Left kidney (tissue), 2 donors: ENCODE results near the gene IL13. TPM values are rescaled to one million over a fixed set of nuclear protein-coding genes. Genes with fewer than 3 reads are reported as not detected.
A peak's percentile ranks its signal among the peaks of the same experiment; 100 is the strongest.

ENCODE experiments used
- DNase-seq: peaks from one replicate; pipeline ENCODE4 v3.0.0-alpha.2; 2013
- polyA plus RNA-seq: library from polyadenylated mRNA; unstranded; fragments of 120-200 nt; gene quantifications from one replicate; pipeline ENCODE4 v1.2.1, GENCODE V29; 2013; ENCODE audit not compliant: insufficient read length

Gene IL13
- polyA plus RNA-seq, 1 donor = 0.08 TPM

GRCh38 chr5:132655821-132656773 is 1.9 kb upstream of the IL13 start:
- peak; percentile 11 for DNase-seq

- DNase-seq = no peak
These were observed 1.1 kb upstream of the IL13 start for GRCh38 chr5:132656774-132657355.

DNA sequence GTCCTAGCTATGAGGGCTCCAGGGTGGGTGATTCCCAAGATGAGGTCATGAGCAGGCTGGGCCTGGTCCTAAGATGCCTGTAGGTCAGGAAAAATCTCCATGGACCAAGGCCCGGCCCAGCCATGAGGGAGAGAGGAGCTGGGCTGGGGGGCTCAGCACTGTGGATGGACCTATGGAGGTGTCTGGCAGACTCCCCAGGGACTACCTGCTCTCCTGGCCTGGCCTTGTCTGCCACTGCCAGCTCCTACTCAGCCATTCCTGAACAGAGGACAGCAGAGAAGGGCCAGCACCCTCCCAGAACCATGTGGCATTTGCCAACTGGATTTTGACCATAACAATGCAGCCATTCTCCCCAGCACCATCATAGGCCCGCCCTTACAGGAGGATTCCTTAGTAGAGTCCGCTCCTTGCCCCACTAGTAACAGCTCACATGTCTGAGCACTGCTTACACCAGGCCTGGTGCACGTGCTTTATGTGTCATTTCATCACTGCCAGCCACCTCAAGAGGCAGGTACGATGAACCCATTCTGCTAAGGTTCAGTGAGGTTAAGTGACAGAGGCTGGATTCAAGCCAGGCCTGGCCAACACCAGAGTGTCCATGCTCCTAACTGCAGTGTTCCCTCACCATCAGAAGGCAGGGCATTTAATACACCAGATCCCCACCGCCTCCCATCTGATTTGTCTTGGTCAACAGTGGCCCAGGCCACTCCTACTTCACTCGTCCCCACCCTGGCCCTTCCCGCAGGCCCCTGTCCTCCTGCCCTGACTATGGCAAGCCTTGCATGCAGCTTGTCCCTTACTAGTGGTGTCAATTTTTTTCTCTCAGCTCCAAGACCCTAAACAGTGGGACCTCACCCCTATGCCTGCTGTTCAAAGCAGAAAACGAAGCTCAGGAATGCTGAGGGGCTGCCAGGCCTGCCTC is 669 bp downstream of the IL13 start:
- DNase-seq = no peak

DNA sequence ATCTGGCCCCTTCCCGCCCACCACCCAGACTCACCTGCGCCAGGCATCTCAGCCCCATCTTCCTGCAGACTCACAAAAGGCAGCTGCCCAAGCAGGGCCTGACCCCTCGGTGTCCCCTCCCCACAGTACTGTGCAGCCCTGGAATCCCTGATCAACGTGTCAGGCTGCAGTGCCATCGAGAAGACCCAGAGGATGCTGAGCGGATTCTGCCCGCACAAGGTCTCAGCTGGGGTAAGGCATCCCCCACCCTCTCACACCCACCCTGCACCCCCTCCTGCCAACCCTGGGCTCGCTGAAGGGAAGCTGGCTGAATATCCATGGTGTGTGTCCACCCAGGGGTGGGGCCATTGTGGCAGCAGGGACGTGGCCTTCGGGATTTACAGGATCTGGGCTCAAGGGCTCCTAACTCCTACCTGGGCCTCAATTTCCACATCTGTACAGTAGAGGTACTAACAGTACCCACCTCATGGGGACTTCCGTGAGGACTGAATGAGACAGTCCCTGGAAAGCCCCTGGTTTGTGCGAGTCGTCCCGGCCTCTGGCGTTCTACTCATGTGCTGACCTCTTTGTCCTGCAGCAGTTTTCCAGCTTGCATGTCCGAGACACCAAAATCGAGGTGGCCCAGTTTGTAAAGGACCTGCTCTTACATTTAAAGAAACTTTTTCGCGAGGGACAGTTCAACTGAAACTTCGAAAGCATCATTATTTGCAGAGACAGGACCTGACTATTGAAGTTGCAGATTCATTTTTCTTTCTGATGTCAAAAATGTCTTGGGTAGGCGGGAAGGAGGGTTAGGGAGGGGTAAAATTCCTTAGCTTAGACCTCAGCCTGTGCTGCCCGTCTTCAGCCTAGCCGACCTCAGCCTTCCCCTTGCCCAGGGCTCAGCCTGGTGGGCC is 1.9 kb downstream of the IL13 start:
- no peak for DNase-seq

- DNase-seq = no peak
These were observed 3.4 kb downstream of the IL13 start for GRCh38 chr5:132661231-132662003.

DNA sequence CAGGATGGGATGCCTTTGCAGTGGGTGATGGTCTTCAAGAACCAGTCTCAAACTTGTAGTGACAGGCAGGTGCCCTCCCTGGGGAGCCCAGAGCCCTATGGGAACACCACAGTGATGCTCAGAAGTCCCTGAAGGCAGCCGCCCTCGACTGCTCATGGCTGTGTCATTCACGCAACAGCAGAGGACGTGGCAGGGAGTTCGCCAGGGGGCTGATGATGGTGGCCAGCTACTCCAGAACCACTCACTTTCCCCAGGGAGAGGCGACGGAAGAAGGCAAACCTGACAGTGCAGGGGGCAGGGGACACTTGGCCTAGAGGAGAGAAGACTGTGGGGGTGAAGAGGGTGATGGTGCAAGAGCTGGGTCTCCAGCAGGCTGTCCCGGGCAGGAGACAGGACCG is 4.0 kb downstream of the IL13 start:
- DNase-seq = no peak

DNA sequence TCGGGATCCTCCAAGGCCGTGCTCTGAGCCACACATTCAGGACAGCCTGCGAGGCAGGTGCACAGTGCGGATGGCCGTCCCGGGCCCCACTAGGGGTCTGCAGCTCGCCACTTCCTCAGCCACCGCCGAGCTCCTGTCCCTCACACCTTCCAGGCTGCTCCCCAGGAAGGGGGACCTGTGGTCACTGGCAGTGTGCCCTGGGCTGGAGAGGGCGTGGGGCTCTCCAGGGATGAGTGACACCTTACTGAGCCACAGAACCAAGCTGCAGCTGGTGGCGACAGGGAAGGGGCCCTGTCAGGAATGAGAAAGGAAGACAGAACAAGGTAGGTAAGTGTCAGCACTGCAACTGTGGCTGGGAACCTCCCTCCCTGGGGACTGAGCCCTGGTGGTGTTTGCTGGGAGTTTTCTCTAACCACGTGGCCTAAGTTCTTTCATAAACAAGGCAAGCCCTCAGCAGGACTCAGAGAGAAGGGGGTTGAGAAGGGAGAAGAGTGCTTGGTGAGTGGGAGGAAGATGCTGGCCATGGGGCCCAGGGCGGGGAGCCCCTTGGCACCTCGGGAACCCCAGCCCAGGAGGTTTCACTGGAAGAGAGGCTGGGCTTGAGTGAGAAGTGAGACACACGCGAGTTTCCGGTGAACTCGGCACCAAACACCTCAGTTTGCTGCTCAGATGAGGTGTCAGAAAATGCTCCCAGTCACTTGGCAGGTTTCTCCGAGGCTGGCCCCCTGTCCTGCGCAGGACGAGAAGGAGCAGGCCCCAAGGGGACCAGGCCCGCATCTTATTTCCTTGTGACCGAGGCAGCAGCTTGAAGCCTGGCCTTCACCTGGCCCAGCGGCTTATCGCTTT is 5.2 kb downstream of the IL13 start:
- no peak for DNase-seq

DNA sequence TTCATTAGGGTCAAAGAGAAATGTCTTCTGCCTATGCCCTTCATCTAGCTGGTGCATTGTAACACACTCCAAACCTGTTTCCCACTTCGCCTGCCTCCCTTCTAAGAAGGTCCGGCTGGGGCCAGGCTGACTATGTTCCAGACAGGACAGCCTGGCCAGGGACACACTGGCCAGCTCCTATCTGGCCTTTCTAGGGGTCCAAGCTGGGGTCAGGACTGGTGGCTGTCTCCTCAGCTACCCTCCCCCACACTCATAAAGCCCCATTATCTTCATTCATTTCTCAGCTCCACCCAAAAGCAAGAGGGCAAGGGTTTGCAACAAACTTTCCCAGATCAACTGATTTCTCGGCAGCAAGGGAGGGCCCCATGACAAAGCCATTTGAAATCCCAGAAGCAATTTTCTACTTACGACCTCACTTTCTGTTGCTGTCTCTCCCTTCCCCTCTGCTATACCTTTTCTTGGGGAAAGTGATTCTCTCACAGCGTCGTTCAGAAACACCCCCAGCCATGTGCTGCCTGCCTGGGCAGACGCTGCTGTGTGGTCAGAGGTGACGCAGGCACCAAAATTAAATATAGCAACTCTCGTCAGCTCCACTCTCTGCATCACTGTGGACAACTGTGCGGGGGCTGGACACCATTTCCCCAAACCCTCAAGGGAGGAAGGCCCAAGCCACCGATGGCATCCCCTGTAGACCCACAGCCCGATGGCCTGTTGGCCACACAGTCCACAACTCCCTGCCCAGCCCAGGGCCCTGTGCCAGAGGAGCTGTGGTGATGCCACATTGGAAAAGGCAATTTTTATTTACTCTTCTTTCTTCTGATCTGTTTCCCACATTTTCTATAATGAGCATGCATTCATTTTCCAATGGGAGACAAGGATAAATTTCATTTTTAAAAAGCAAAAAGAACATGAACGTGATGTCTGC is 6.1 kb downstream of the IL13 start:
- DNase-seq = no peak

GRCh38 chr5:132664696-132665209 is 6.8 kb downstream of the IL13 start:
- no peak for DNase-seq

DNA sequence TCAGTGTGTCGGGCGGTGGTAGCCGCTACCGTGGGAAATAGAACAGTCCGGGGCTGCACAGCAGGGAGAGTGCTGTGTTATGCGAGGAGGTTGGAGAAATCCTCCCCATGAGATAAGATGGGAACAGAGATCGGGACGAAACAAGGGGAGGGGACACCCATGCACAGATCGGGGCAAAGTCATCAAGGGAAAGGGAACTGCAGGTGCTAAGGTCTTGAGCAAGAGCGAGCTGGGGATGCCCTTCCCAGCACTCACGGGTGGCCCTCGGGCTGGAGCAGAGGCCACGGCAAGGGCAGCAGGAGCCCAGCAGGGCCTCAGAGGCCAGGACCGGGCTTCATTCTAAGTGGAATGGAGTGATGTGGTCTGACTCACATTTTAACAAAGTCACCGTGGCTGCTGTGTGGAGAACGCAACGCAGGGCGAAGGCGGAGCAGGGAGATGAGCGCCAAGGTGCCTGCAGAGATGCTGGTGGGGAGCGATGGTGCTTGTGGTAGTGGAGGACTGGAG is 7.7 kb downstream of the IL13 start:
- DNase-seq = no peak

- no peak for DNase-seq
These were observed 8.5 kb downstream of the IL13 start for GRCh38 chr5:132666310-132667123.

DNA sequence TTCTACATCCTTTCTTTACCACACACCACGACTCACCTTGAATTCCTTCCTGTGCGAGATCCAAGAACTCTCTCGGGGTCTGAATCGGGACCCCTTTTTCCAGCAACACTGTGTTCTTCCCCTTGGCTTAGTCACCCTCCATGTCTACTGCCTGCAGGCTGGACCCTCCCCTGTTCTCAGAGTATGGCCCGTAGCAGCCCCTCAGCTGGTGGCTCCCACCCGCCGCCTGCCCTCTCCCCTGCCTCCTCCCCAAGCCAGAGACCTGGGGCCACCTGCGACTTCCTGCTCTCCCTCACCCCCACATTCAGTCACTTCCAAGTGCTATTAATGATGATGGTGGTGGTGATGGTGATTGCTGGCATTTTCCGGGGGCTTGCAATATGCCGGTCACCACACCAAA is 9.3 kb downstream of the IL13 start:
- no peak for DNase-seq

- DNase-seq = no peak
These were observed 10.1 kb downstream of the IL13 start for GRCh38 chr5:132667761-132668705.

DNA sequence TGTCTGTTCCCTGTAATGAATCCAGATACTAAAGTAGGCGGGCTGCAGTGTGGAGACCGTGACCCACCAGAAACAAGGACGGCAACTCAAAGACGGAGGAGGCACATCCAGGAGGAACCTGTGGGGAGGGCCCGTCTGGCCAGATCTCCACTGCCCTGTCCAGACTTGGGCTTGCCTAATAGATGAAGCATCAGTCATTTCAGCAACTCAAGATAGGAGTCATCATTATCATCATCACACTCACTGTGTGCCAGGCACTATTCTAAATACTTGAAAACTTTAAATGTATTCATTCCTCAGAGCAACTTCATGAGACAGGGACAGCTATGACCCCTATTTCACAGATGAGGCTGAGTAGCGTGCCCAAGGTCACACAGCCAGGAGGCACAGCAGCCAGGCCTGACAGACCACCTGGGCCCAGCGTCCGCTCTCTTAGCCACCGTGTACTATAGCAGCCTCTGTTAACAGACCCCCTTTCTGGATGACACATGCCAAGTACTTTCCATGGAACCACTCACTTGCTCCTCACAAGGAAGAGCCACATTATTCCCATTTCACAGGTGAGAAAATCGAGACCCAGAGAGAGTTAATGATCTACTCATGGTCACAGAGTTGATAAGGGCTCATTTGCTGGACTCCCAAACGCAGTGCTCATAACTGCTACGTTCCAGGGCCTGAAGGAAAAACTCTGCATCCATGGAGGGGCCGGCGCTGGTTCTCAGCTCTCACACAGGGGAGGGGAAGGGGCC is 10.9 kb downstream of the IL13 start:
- no peak for DNase-seq

GRCh38 chr5:132669455-132669820 is 11.5 kb downstream of the IL13 start:
- DNase-seq = no peak
